GM12878 (cell line): ENCODE data around the gene BCAR3. TPM values are rescaled to one million over a fixed set of nuclear protein-coding genes. Genes with fewer than 3 reads are reported as not detected.
A peak's percentile ranks its signal among the peaks of the same experiment; 100 is the strongest.

Source experiments
- CBFB ChIP-seq: IDR thresholded peaks from 2 replicates; pipeline ENCODE4 v1.6.1; 2016; ENCODE audit warnings: antibody characterized with exemption, low read depth
- CBX5 ChIP-seq: sonication (generic); IDR thresholded peaks from 2 replicates; pipeline ENCODE4 v1.6.1; 2016; ENCODE audit warnings: low read depth, moderate library complexity, mild to moderate bottlenecking, inconsistent platforms
- EED ChIP-seq: sonication (generic); IDR thresholded peaks from 2 replicates; pipeline ENCODE4 v1.6.1; 2016; ENCODE audit warnings: antibody characterized with exemption, low read depth
- ETV6 ChIP-seq, 2 experiments: fragments of 450-650 bp in 1 of 2; IDR thresholded peaks in 1 of 2; conservative IDR thresholded peaks in 1 of 2; 2 replicates each; pipeline ENCODE4 v1.6.1; 2014; ENCODE audit warnings: antibody characterized with exemption in 1 of 2, borderline replicate concordance in 1 of 2, low read depth in 1 of 2, mild to moderate bottlenecking in 1 of 2, moderate library complexity in 1 of 2
- FOS ChIP-seq: IDR thresholded peaks from 3 replicates; pipeline ENCODE4 v1.6.1; 2011; ENCODE audit warnings: borderline replicate concordance; ENCODE audit not compliant: insufficient read length; ENCODE audit errors: extremely low read depth
- FOXM1 ChIP-seq: IDR thresholded peaks from 2 replicates; pipeline ENCODE4 v1.6.1; 2012; ENCODE audit warnings: low read depth, mild to moderate bottlenecking, inconsistent platforms, low read length, moderate library complexity
- HDGF ChIP-seq: fragments of 450-650 bp; IDR thresholded peaks from 2 replicates; pipeline ENCODE4 v1.6.1; 2016; ENCODE audit warnings: antibody characterized with exemption
- KAT2A ChIP-seq: conservative IDR thresholded peaks from 2 replicates; pipeline ENCODE4 v1.6.1; 2011; ENCODE audit warnings: low read depth, low read length; ENCODE audit not compliant: control insufficient read depth
- MTA2 ChIP-seq: fragments of 450-650 bp; IDR thresholded peaks from 2 replicates; pipeline ENCODE4 v1.6.1; 2016; ENCODE audit warnings: low read depth, mild to moderate bottlenecking, moderate library complexity
- MXI1 ChIP-seq: fragments of 150-350 bp; IDR thresholded peaks from 2 replicates; pipeline ENCODE4 v1.6.1; 2011; ENCODE audit warnings: low read depth, mild to moderate bottlenecking, inconsistent platforms, low read length, improper control_type of control experiment
- NR2F1 ChIP-seq: fragments of 450-650 bp; conservative IDR thresholded peaks from 2 replicates; pipeline ENCODE4 v1.6.1; 2017; ENCODE audit warnings: mild to moderate bottlenecking
- PBX3 ChIP-seq: IDR thresholded peaks from 2 replicates; pipeline ENCODE4 v1.6.1; 2011; ENCODE audit warnings: mild to moderate bottlenecking, low read depth, low read length, moderate library complexity; ENCODE audit not compliant: insufficient replicate concordance
- RCOR1 ChIP-seq: conservative IDR thresholded peaks from 2 replicates; pipeline ENCODE4 v1.6.1; 2012; ENCODE audit warnings: low read depth, low read length, improper control_type of control experiment
- RFX5 ChIP-seq: IDR thresholded peaks from 2 replicates; pipeline ENCODE4 v1.6.1; 2011; ENCODE audit warnings: low read depth, low read length, improper control_type of control experiment
- RUNX3 ChIP-seq: IDR thresholded peaks from 2 replicates; pipeline ENCODE4 v1.6.1; 2012; ENCODE audit warnings: low read length, inconsistent platforms
- SIX5 ChIP-seq: IDR thresholded peaks from 2 replicates; pipeline ENCODE4 v1.6.1; 2011; ENCODE audit warnings: mild to moderate bottlenecking, low read depth, low read length, moderate library complexity; ENCODE audit not compliant: severe bottlenecking
- SPI1 ChIP-seq: IDR thresholded peaks from 2 replicates; pipeline ENCODE4 v1.6.1; 2011; ENCODE audit warnings: low read depth, mild to moderate bottlenecking, low read length, moderate library complexity, borderline replicate concordance; ENCODE audit not compliant: insufficient read depth
- SREBF1 ChIP-seq: IDR thresholded peaks from 2 replicates; pipeline ENCODE4 v1.6.1; 2012; ENCODE audit warnings: mild to moderate bottlenecking, low read length
- TARDBP ChIP-seq: IDR thresholded peaks from 2 replicates; pipeline ENCODE4 v1.6.1; 2016; ENCODE audit warnings: borderline replicate concordance
- ZBTB40 ChIP-seq: fragments of 450-650 bp; IDR thresholded peaks from 2 replicates; pipeline ENCODE4 v1.6.1; 2016; ENCODE audit warnings: mild to moderate bottlenecking, moderate library complexity, borderline replicate concordance
- ZSCAN29 ChIP-seq: fragments of 450-650 bp; IDR thresholded peaks from 2 replicates; pipeline ENCODE4 v1.6.1; 2017; ENCODE audit warnings: mild to moderate bottlenecking, moderate library complexity
- polyA plus RNA-seq, 11 experiments: library from polyadenylated mRNA; depleted of rRNA in 4 of 11; unstranded in 6 of 11; stranded (reverse) in 5 of 11; fragments of >200 nt; fragmentation: Nextera tagmentation in 4 of 11; fragmentation: Illumina TruSeq in 1 of 11; extraction: Ambion mirVana in 4 of 11; extraction: Trizol in 1 of 11; gene quantifications; 1 replicate in 1 of 11; 2 replicates in 10 of 11; pipeline versions ENCODE4 v1.2.1 to v1.2.3, GENCODE V29; 2011 to 2016; ENCODE audit warnings: inconsistent platforms in 2 of 11, missing spikeins in 2 of 11, low read depth in 1 of 11
- total RNA-seq, 4 experiments: library from RNA; depleted of rRNA in 3 of 4; stranded (reverse); fragments of >200 nt in 3 of 4; fragmentation: Illumina TruSeq in 1 of 4; extraction: Trizol in 1 of 4; gene quantifications; 2 replicates each; pipeline versions ENCODE4 v1.2.1 to v1.2.3, GENCODE V29; 2013 to 2021
- TF ChIP-seq, protein P1 (sequence below): fragments of 450-650 bp; IDR thresholded peaks from 2 replicates; pipeline ENCODE4 v1.6.1; 2017; ENCODE audit warnings: mild to moderate bottlenecking, moderate library complexity

Gene BCAR3
- total and polyA plus RNA-seq, 10 of the 15 experiments (the other 5 are each of a cell fraction or from before 2014, with no cell fraction given): 1.3 to 6.6 (median 1.8) TPM

GRCh38 chr1:93680420-93681100, 1.1 kb downstream of the BCAR3 start (continued):
- TF ChIP-seq ZBTB40: no peak
- no peak for TF ChIP-seq EED
- no peak for TF ChIP-seq FOS
- TF ChIP-seq CBX5: 0 out of 2 replicates have a peak, but pooled peaks have one; percentile 59
- no peak for TF ChIP-seq SIX5
- TF ChIP-seq, protein P1, sequence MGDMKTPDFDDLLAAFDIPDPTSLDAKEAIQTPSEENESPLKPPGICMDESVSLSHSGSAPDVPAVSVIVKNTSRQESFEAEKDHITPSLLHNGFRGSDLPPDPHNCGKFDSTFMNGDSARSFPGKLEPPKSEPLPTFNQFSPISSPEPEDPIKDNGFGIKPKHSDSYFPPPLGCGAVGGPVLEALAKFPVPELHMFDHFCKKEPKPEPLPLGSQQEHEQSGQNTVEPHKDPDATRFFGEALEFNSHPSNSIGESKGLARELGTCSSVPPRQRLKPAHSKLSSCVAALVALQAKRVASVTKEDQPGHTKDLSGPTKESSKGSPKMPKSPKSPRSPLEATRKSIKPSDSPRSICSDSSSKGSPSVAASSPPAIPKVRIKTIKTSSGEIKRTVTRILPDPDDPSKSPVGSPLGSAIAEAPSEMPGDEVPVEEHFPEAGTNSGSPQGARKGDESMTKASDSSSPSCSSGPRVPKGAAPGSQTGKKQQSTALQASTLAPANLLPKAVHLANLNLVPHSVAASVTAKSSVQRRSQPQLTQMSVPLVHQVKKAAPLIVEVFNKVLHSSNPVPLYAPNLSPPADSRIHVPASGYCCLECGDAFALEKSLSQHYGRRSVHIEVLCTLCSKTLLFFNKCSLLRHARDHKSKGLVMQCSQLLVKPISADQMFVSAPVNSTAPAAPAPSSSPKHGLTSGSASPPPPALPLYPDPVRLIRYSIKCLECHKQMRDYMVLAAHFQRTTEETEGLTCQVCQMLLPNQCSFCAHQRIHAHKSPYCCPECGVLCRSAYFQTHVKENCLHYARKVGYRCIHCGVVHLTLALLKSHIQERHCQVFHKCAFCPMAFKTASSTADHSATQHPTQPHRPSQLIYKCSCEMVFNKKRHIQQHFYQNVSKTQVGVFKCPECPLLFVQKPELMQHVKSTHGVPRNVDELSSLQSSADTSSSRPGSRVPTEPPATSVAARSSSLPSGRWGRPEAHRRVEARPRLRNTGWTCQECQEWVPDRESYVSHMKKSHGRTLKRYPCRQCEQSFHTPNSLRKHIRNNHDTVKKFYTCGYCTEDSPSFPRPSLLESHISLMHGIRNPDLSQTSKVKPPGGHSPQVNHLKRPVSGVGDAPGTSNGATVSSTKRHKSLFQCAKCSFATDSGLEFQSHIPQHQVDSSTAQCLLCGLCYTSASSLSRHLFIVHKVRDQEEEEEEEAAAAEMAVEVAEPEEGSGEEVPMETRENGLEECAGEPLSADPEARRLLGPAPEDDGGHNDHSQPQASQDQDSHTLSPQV: no peak
- TF ChIP-seq RFX5: no peak
- TF ChIP-seq NR2F1: no peak
- no peak for TF ChIP-seq ETV6 (conservative IDR thresholded peaks at IDR 0.05 in 1 of 2, IDR thresholded peaks at IDR 0.05 in 1 of 2; ENCODE audit: borderline replicate concordance in 1 of 2, low read depth in 1 of 2)
- no peak for TF ChIP-seq PBX3
- no peak for TF ChIP-seq CBFB
- TF ChIP-seq SREBF1: no peak
- no peak for TF ChIP-seq TARDBP
- no peak for TF ChIP-seq KAT2A
- TF ChIP-seq ZSCAN29: peak; percentile 100
- no peak for TF ChIP-seq RCOR1
- TF ChIP-seq MTA2: no peak
- no peak for TF ChIP-seq SPI1
- TF ChIP-seq MXI1: no peak
- TF ChIP-seq HDGF: 0 out of 2 replicates have a peak, but pooled peaks have one; percentile 27
- TF ChIP-seq RUNX3: no peak
- no peak for TF ChIP-seq FOXM1
